DMS79 treated with DMSO at 0.1 percent for 48 hours (cell line): ENCODE measurements around the gene SIMC1.
A peak's percentile ranks its signal among the peaks of the same experiment; 100 is the strongest.
"Not testable (repeated sequence)": the region's sequence is repeated elsewhere in the genome, so short reads cannot be mapped to it uniquely, and the experiment has no call there.

Source experiments
- DNase-seq: peaks from one replicate; lab custom pipeline; 2025; lab: John Stamatoyannopoulos, UW

SIMC1 gene

DNA sequence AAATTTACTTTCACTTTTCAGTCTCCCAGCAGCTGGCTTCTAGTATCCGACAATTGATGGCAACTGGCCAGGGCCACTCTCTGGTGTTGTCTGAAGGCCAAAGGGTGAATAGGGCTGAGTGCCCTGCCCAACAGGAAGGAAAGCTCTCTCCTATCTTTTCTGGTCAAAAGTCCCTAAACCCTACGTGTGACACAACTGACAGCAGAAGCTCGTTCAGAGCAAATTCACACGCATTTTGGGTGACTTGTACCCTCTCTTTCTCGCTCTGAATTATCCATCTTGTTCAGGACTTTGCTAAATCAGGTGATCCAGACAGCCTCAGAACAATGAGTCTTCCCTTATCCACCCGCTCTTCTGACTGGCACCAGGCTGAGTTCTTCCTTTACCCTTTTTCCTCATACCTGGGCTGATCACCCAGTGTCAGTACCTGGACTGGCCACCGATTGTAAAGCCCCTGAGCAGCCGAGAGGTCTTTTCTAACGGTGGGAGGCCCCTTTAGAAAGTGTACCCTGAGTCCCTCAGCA is 21.8 kb upstream of the SIMC1 start:
- DNase-seq, result peak; percentile 33

DNA sequence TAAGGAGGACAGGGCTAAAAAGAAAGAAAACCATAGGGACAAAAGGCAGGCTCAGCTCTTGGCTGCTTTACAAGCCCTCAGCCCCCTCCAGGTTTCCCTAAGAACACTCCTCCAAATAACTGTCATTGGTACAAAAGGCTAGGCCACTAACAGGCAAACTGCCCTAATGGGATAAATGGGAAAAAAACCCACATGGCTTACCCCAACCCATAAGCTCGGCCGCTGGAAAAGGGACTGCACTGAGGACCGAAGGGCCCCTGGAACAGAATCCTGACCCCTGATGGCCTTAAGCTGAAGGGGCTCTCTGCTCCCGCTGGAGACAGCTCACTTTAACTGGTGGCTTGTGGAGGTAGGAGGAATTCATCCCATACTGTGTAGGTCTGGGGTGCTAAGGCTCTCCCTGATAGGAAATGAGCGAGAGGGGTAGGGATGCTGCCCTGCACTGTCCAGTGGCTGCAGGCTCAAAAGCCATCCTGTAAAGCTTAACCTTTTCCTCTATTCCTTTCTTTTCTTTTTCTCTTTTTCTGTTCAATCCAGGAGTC is 21.0 kb upstream of the SIMC1 start:
- DNase-seq, result peak; percentile 3

- DNase-seq, result not testable (repeated sequence)
Measured at GRCh38 chr5:176217764-176218163, 20.5 kb upstream of the SIMC1 start.

- not testable (repeated sequence) for DNase-seq
Measured at GRCh38 chr5:176222006-176222405, 16.2 kb upstream of the SIMC1 start.

DNA sequence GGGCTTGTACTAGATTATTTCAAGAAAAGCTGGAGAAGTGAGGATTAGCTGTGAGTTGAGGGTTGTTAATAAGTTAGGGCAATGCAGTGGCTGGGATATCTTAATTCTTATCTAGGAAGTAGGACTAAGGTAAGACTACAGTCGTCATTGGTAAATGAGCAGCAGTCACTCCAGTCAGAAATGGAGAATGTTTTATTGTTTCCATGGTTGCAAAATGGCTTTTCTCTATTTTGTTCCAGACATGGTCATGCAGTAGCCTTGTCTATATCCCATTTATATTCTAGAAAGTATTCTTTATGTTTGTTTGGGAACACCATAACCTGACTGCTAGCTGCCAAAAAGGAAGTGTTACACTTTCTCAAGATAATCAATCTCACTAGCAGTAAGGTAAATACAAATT is 9.9 kb upstream of the SIMC1 start:
- DNase-seq, result not testable (repeated sequence)

DNA sequence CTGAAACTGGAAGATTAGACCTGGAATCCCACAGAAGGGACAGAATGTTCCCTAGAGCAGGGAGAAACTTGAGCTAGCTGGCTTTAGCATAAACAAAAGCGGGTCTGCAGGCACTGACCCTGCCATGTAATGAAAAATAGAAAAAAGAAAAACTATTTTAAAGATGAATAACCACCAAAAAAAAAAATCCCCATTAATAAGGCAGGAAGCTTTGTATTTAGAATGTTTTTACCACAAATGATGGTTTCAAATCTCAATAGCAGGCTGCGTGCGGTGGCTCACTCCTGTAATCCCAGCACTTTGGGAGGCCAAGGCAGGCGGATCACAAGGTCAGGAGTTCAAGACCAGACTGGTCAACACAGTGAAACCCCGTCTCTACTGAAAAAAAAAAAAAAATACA is 5.0 kb upstream of the SIMC1 start:
- DNase-seq, result not testable (repeated sequence)

DNA sequence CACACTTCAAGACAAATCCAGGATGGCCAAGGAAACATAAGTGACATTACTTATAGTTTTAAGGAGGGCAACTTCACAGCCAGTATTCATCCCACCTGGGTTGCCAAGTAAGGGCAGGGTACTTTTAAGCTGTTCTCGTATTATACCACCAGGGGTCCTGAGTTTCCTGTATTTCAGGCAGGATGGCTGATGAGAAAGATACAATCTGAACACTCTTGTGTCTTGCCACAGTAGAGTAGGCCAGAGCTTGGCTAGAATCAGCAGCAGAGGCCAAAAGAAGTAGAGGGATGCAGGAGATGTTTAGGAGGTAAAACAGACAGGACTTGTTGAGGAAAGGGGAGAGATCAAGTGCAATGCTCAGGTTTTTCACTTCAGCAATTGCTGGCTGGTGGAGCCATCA is 3.1 kb upstream of the SIMC1 start:
- peak; percentile 25 for DNase-seq

DNA sequence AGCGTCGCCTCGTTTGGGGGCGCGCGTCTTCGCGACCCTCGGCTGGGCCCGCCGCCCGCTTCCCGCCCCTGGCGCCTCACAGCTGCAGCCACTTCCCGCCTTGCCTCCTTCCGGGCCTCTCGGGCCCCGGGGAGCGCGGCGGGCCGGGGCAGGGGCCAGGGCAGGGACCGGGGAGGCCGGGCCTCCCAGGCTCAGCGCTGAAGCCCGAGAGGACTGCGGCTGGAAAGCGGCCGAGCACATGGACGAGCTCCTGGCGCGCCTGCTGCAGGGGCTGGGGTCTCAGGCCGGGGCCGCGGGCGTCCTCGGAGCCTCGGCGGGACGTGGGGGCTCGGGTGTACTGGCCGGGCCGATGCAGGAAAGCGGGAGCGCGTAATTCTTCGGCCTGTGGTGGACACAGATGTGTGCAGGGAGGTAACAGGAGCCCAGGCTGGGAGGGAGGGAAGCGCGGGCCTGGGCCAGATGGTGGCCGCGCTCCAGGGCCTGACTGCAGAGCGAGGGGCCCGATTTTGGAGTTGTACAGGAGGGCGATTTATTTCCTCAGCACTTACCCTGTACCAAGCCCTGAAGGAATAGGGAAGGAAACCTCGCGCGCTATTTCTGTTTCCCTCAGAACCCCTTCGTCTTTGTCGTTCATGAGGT is 540 bp downstream of the SIMC1 start:
- not testable (repeated sequence) for DNase-seq

GRCh38 chr5:176239304-176239703 is 1.1 kb downstream of the SIMC1 start:
- DNase-seq, result not testable (repeated sequence)

DNA sequence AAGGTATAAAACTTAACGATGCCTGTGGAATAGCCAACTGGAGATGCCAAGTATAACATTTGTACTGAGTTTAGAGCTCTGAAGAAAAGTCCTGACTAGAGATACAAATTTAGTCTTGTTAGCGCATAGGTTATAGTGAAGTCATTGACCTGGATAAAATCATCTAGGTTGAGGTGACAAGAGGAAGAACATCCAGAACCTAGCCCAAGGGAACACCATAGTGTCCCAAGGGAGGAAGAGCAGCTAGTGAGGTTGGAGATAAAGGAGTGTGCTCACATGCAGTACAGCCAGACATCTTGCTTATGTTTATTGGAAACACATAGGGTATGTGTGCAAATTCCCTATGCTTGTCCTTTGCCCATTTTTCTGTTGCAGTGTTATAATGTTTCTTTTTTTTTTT is 6.1 kb downstream of the SIMC1 start:
- DNase-seq, result not testable (repeated sequence)

- DNase-seq, result not testable (repeated sequence)
Measured at GRCh38 chr5:176245074-176245473, 6.8 kb downstream of the SIMC1 start.

DNA sequence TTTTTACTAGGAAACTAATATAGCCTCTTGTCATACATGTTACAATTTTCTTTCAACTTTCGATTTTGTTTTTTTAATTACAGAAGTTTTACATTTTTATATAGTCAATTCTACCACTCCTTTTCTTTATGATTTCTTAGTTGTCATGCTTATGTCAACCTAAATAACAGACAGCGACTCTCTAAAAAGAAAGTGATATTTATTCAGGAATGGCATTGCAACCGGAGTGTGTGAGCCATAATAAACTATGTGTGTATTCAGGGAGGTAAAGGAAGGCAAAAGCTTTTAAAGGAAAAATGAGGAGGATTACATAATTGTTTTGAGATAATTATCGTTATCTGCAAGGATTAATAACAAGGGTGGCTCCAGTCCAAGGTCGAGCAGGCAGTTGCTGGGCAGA is 7.3 kb downstream of the SIMC1 start:
- DNase-seq, result not testable (repeated sequence)

GRCh38 chr5:176250691-176251090 is 12.5 kb downstream of the SIMC1 start:
- DNase-seq, result not testable (repeated sequence)

GRCh38 chr5:176252171-176252570 is 13.9 kb downstream of the SIMC1 start:
- DNase-seq, result not testable (repeated sequence)

GRCh38 chr5:176253370-176254065 is 15.3 kb downstream of the SIMC1 start:
- not testable (repeated sequence) for DNase-seq

DNA sequence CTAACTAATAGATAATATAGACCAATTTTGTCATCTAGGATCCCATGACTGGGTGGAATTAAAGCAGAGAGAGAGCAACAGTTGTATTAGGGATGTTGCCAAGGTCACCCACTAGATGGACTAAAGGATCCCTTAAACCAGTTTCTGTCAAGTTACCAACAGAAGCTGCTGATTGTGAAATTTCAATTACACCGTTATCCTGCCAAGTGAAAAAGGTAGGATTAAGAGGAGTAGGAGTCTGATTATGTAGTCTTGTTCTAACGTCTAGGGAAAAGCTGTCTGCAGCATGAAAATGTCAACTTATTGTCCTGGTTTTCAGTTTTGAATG is 15.8 kb downstream of the SIMC1 start:
- DNase-seq, result not testable (repeated sequence)

DNA sequence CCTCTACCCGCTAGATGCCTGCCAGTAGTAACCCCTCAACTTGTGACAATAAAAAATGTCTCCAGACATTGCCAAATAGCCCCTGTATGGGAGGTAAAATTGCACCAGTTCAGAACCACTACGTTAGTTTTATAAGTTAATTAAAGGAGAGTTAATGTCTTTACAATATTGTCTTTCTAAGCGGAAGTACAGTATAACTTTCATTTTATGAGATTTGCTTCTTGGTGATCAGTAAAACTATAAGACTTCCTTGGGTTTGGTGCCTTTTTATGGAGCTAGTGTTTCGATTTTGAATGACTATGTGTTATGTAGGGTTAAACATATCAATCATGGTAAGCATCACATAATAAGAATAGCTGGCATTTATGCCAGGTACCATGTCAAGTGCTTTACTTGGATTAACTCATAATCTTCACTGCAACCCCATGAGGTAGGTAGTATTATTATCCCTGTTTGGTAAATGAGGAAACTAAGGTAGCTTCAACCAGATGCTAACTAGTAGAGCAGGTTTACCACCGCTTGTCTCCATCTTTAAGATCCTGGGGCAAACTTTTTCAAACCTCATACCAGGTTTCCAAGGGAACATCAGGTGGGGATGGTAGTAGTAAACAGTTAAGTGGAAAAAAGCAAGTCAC is 19.8 kb downstream of the SIMC1 start:
- DNase-seq, result not testable (repeated sequence)

DNA sequence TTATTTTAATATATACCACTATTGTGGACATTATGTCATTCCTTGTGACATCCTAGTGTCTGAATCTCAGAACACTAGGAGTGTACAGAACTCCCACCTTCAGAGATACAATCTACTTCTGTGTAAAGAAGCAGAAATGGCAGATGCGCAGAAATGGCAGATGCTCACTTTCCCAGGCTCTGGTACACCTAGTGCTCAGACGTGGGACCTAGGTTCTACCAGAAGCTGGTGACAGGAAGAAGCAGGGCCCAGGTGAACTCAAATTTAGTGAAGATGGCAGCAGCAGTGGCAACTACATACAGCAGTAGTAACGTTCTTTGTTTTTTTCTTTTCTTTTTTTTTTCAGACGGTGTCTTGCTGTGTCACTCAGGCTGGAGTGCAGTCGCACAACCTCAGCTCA is 22.5 kb downstream of the SIMC1 start:
- DNase-seq, result not testable (repeated sequence)

GRCh38 chr5:176266448-176266847 is 28.2 kb downstream of the SIMC1 start:
- not testable (repeated sequence) for DNase-seq

- DNase-seq, result not testable (repeated sequence)
Measured at GRCh38 chr5:176289018-176289417, 50.8 kb downstream of the SIMC1 start.

GRCh38 chr5:176290057-176290840 is 52.0 kb downstream of the SIMC1 start:
- not testable (repeated sequence) for DNase-seq

- DNase-seq, result not testable (repeated sequence)
Measured at GRCh38 chr5:176305356-176305755, 67.1 kb downstream of the SIMC1 start.
